ENCODE measurements around the gene FRG2C. TPM values are rescaled to one million over a fixed set of nuclear protein-coding genes. Genes with fewer than 3 reads are reported as not detected.
"Not testable (repeated sequence)": the region's sequence is repeated elsewhere in the genome, so short reads cannot be mapped to it uniquely, and the experiment has no call there.

Gene FRG2C
- total RNA-seq, 1 experiment from 2014 or later, result 0.06 TPM

DNA sequence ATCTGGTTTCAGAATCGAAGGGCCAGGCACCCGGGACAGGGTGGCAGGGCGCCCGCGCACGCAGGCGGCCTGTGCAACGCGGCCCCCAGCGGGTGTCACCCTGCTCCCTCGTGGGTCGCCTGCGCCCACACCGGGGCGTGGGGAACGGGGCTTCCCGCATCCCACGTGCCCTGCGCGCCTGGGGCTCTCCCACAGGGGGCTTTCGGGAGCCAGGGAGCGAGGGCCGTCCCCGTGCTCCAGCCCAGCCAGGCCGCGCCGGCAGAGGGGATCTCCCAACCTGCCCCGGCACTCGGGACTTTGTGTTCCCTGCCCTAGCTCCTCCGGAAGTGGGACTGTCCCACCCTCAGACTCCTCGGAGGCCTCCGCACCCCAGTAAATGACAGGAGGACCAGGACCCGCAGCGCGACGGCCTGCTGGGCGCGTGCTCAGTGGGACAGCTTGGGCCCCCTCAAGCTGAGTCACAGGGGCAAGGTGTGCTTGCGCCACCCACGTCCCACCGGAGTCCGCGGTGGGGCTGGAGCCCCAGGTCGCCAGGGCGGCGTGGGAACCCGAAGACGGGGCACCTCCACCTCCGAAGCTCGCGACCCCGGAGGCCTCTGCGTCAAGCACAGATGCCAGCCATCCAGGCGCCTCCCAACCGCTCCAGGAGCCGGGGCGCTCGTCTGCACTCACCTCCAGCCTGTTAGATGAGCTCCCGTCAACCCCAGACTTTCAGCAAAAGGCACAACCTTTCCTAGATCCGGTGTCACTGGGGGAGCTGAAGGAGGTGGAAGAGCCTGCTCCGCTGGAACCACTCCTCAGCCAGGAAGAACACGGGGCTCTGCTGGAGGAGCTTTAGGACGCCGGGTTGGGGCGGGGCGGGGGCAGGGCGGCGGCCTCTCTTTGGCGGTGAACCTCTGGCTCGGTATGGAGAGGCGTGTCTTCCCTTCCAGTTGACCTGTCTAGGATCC is 5.5 kb downstream of the FRG2C start:
- peak; percentile 19 for DNase-seq (ENCODE audit: low read depth)

DNA sequence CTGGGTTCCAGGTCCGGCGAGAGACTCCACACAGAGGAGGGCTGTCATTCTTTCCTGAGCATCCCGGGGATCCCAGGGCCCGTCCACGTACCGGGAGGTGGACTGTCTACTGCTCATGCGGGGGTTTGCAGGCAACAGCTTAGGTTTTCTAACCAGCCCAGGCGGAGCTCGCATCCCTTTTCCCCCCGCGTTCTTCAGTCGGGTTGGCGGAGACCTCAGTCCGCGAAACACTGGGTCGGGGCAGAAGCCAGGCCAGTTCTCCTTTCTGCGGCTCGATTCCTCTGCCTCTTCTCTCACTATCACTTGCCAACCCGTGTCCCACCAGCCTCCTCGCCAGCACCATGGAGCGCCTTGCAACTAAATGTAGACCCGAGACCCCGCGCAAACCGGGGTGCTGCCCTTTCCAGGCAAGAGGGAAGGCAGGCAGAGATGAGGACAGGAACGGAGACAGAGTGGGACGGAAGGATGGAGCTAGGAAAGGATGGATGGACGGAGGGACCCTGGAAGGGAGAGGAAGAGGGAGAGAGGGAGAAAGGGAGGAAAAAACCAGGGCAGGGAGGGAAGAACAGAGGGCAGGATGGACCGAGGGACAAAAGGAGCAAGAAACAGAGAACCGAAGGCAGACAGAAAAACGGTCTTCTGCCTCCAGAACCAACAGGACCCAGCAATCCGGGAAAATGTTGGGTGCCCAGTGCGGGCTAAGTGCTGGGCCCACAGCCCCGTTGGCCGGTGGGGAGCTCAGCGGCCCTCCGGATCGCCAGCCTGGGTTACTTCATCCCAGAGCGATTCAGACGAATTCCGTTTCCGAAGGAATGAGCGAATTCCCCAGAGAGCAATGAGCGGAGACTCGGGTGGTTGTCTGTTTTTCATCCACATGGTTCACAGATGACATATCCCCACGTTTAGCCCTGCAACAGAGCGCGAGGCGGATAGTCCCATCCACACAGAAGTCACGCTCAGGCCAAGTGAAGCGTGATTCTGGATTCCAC is 6.5 kb downstream of the FRG2C start:
- DNase-seq (ENCODE audit: low read depth), result peak; percentile 56

DNA sequence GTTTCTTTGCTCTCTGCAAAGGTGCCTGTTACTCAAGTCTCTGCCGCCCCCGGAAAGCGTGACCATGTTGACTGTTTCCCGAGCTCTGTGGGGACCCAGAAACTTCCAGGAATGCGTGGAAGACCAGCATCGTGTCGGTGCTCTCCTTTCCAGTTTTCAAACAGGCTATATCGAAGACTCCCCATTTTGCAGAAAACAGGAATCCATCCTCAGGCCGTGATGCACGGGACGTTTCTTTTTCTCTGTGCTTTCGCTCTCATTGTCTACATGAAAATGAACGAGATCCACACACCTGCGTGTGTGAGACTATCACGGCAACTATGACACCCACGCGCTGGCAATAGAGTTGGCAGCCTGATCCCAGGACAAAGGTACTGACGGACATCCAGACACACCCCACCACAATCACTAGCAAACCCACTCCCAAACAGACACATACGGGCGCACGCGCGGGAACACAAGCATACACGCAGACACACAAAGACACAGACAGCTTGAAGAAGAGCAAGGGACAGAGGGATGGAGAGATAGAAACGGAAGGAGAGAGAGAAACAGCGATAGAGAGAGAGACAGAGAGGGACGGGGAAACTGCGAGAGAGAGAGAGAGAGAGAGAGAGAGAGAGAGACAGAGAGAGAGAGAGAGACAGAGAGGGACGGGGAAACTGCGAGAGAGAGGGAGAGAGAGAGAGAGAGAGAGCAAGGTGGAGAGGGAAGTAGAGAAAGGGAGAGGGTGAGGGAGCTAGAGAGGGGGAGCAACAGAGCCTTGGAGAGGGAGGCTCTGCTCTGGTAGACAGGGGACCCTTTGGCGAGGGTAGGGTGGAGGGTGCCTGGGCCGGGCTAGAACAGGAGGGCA is 7.4 kb downstream of the FRG2C start:
- not testable (repeated sequence) for DNase-seq (ENCODE audit: low read depth)

DNA sequence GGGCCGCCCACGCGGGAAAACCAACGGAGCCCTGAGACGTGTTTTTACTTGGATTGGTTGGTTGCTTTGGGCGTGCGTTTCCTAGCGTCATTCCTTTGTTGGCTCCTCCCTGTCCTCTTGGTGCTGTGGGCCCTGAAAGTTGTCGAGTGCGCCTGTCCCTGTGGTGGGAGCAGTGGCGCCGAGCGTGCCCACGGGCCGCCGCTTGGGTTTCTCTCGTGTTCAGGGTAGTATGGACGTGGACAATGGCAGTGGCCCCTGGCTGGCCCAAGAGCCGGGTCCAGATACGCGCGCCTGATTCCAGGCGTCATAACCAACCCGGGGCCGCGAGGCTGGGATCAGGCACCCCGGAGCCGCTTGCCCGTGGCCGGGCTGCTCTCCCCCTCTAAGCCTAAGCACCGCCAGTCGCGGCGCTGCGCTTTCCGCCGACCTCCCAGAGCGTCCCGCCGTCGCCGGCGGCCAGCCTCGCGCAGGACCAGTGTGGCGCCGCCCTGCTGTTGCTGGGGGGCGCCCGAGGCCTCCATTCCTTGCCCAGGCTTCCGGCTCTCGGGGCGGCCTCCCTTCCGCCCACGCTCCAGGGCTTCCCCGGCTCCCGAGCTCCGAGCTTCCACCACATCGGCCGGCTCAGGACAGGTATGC is 8.1 kb downstream of the FRG2C start:
- DNase-seq (ENCODE audit: low read depth), result peak; percentile 64

DNA sequence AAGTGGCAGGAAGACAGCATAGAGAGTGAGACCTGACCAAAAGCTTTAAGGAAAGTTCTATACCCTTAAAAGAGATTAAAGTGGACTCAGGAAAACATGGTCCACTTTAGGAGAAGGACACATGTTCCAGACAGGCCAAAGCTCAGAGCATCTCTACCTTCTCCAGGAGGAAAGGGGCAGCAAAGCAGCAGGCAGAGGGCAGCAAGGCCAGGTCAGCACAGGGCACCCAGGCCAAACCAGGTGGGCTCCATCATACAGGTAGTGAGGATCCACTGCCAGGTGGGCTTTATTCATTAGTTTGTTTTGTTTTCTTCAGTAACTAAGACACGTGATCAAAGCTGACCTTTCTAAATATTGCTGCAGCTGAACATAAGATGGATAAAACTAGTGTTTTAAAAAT is 19.8 kb downstream of the FRG2C start:
- not testable (repeated sequence) for DNase-seq (ENCODE audit: low read depth)

DNA sequence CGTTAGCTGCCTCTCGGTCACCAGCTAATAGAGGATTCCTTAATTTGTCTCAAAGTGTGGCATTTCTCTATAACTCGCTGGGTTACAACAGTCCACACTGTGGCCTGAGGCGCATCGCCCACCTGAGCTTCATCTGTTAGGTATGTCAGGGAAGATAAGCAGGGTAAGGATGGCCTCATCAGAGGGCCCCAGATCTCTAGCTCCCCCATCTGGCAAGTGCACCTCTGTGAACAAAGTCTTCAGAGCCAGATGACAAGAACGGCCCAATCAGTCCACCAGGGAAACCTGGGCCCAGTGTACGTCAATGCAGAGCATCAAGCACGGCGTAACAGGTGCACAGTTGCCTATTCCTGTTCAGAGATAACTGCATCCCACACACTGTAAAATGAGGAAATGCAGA is 23.2 kb downstream of the FRG2C start:
- DNase-seq (ENCODE audit: low read depth), result no peak

DNA sequence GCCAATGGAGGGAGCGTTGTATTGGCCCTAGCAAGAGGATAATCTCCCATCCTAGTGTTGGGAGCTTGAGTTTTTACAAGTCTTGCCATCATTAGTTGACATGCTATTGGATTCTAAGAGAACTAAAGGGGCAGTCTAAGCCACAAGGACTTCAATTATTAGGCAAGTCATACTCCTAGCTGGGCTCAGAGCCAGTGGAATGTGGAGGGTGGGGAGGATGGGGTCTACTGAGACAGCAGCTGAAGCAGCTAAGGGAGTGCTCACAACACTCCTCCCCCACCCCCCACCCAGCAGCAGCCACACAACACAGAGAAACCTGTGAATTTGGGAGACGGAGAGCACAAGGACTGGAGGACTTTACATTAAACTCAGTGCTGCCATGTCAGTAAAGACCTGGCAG is 27.9 kb downstream of the FRG2C start:
- no peak for DNase-seq (ENCODE audit: low read depth)

Other genes with a start within 250 kb of the FRG2C start
- gene ZNF717, start 121.2 kb downstream of the FRG2C start, total RNA-seq (2014; rRNA removed; shearing (Covaris generic)), result 4.3 and 5.0 TPM in 2 replicates

All from Daoy (cell line).